ENCODE results near the gene UCN. TPM values are rescaled to one million over a fixed set of nuclear protein-coding genes. Genes with fewer than 3 reads are reported as not detected.

UCN gene
- total and polyA plus RNA-seq, 2 donors (not counting 1 experiment from before 2014, with no cell fraction given): 1.2 TPM; not detected in 1

GRCh38 chr2:27281855-27282559 is 26.2 kb downstream of the UCN start, which contains the start of gene TRIM54:
Gene TRIM54 (plus strand): TSS chr2:27282429. CDS start chr2:27282732, 303 bp downstream.
- Histone ChIP-seq H3K9me3 (ENCODE audit: control insufficient read depth, insufficient read depth, low read depth, low read length) (no peaks in the 10 kb centered on the region), H3K36me3 (ENCODE audit: control insufficient read depth, insufficient read depth, low read length) (no peaks in the 10 kb centered on the region), H3K9ac (ENCODE audit: insufficient read depth, low read length) (no peak within 1 kb of the TSS), H3K4me3 (replicated peaks in 1 of 4; ENCODE audit: control extremely low read depth in 1 of 4, insufficient read depth in 1 of 4, low read depth in 3 of 4, low read length in 4 of 4) (no peak within 1 kb of the TSS), H3K27me3 (ENCODE audit: control insufficient read depth, insufficient read depth, low read length) (peaks cover 4% of the 10 kb centered on the region), H2AFZ (ENCODE audit: low read length) (no peak within 1 kb of the TSS), H3K4me2 (ENCODE audit: extremely low read depth, insufficient read depth, low read length) (peak within 1 kb of the TSS; percentile 46), H3K79me2 (ENCODE audit: control insufficient read depth, insufficient read depth, low read length) (no peaks in the 10 kb centered on the region), H3K4me1 (ENCODE audit: control insufficient read depth, extremely low read depth, insufficient read depth, low read length) (peaks cover 7% of the 10 kb centered on the region), H4K20me1 (ENCODE audit: control insufficient read depth, extremely low read depth, insufficient read depth, low read length) (no peaks in the 10 kb centered on the region), H3K27ac (ENCODE audit: insufficient read depth, low read length) (no peak within 1 kb of the TSS)
- DNase-seq (ENCODE audit: low read depth in 2 of 2): no peak
- TF ChIP-seq CTCF (conservative IDR thresholded peaks at IDR 0.05 in 1 of 2, IDR thresholded peaks at IDR 0.05 in 1 of 2; ENCODE audit: low read depth in 1 of 2, low read length in 2 of 2) (no peak), EZH2 (IDR thresholded peaks at IDR 0.05; ENCODE audit: low read length, missing control alignments) (no peak)

GRCh38 chr2:27281442-27281841 is 26.8 kb downstream of the UCN start:
- no peaks in the 10 kb centered on the region for H3K9me3 ChIP-seq (ENCODE audit: control insufficient read depth, insufficient read depth, low read depth, low read length)
- no peak overlapping the region for H2AFZ ChIP-seq (ENCODE audit: low read length)
- no peaks in the 10 kb centered on the region for H3K79me2 ChIP-seq (ENCODE audit: control insufficient read depth, insufficient read depth, low read length)
- peaks cover 7% of the 10 kb centered on the region for H3K27me3 ChIP-seq (ENCODE audit: control insufficient read depth, insufficient read depth, low read length)
- H3K4me2 ChIP-seq (ENCODE audit: extremely low read depth, insufficient read depth, low read length): no peak overlapping the region
- H3K9ac ChIP-seq (ENCODE audit: insufficient read depth, low read length): no peak overlapping the region
- TF ChIP-seq EZH2 (IDR thresholded peaks at IDR 0.05; ENCODE audit: low read length, missing control alignments) (no peak), CTCF (conservative IDR thresholded peaks at IDR 0.05 in 1 of 2, IDR thresholded peaks at IDR 0.05 in 1 of 2; ENCODE audit: low read depth in 1 of 2, low read length in 2 of 2) (no peak)
- H3K4me3 ChIP-seq (replicated peaks in 1 of 4; ENCODE audit: control extremely low read depth in 1 of 4, insufficient read depth in 1 of 4, low read depth in 3 of 4, low read length in 4 of 4): no peak overlapping the region
- no peaks in the 10 kb centered on the region for H3K36me3 ChIP-seq (ENCODE audit: control insufficient read depth, insufficient read depth, low read length)
- no peak for DNase-seq (ENCODE audit: low read depth in 2 of 2)
- no peaks in the 10 kb centered on the region for H4K20me1 ChIP-seq (ENCODE audit: control insufficient read depth, extremely low read depth, insufficient read depth, low read length)
- H3K27ac ChIP-seq (ENCODE audit: insufficient read depth, low read length): no peak overlapping the region
- H3K4me1 ChIP-seq (ENCODE audit: control insufficient read depth, extremely low read depth, insufficient read depth, low read length): peaks cover 7% of the 10 kb centered on the region

GRCh38 chr2:27280826-27281225 is 27.4 kb downstream of the UCN start:
- DNase-seq (ENCODE audit: low read depth in 2 of 2): no peak
- H3K9ac ChIP-seq (ENCODE audit: insufficient read depth, low read length): no peak overlapping the region
- TF ChIP-seq EZH2 (IDR thresholded peaks at IDR 0.05; ENCODE audit: low read length, missing control alignments) (no peak), CTCF (conservative IDR thresholded peaks at IDR 0.05 in 1 of 2, IDR thresholded peaks at IDR 0.05 in 1 of 2; ENCODE audit: low read depth in 1 of 2, low read length in 2 of 2) (no peak)
- no peak overlapping the region for H2AFZ ChIP-seq (ENCODE audit: low read length)
- no peaks in the 10 kb centered on the region for H4K20me1 ChIP-seq (ENCODE audit: control insufficient read depth, extremely low read depth, insufficient read depth, low read length)
- H3K4me2 ChIP-seq (ENCODE audit: extremely low read depth, insufficient read depth, low read length): no peak overlapping the region
- no peaks in the 10 kb centered on the region for H3K79me2 ChIP-seq (ENCODE audit: control insufficient read depth, insufficient read depth, low read length)
- H3K36me3 ChIP-seq (ENCODE audit: control insufficient read depth, insufficient read depth, low read length): no peaks in the 10 kb centered on the region
- no peak overlapping the region for H3K4me3 ChIP-seq (replicated peaks in 1 of 4; ENCODE audit: control extremely low read depth in 1 of 4, insufficient read depth in 1 of 4, low read depth in 3 of 4, low read length in 4 of 4)
- H3K27ac ChIP-seq (ENCODE audit: insufficient read depth, low read length): no peak overlapping the region
- H3K9me3 ChIP-seq (ENCODE audit: control insufficient read depth, insufficient read depth, low read depth, low read length): no peaks in the 10 kb centered on the region
- peaks cover 7% of the 10 kb centered on the region for H3K4me1 ChIP-seq (ENCODE audit: control insufficient read depth, extremely low read depth, insufficient read depth, low read length)
- H3K27me3 ChIP-seq (ENCODE audit: control insufficient read depth, insufficient read depth, low read length): peaks cover 10% of the 10 kb centered on the region
